H1 (cell line): ENCODE results near the gene RAI2. TPM values are rescaled to one million over a fixed set of nuclear protein-coding genes. Genes with fewer than 3 reads are reported as not detected.

ENCODE experiments used
- CTCF ChIA-PET: fragments of 300-600 bp; sonication (Branson Sonifier 250); formaldehyde crosslinking; loops from one replicate; lab custom pipeline; 2021; ENCODE audit not compliant: partially characterized antibody; lab: Charles Lee
- POLR2A ChIA-PET: fragments of 300-600 bp; sonication (Branson Sonifier 250); formaldehyde crosslinking; loops from one replicate; lab custom pipeline; 2021; ENCODE audit warnings: inconsistent platforms; ENCODE audit not compliant: partially characterized antibody; lab: Charles Lee
- DNase-seq, 2 experiments: peaks; one replicate each; pipeline versions ENCODE4 v3.0.0 to v3.0.0-alpha.2; 2010 to 2022; ENCODE audit warnings: low spot score in 2 of 2, low read depth in 1 of 2, mixed read lengths in 1 of 2
- FAIRE-seq: peaks from 2 replicates; lab custom pipeline; 2011; peaks lifted over from hg19 to GRCh38; lab: Jason Lieb, UNC
- H2AFZ ChIP-seq: 2 replicates; pipeline ENCODE4 v1.8.1; 2012; ENCODE audit warnings: low read length, inconsistent platforms
- H2AK5ac ChIP-seq: 2 replicates; pipeline ENCODE4 v1.6.1; 2013; ENCODE audit warnings: low read depth, low read length
- H2BK120ac ChIP-seq: replicated peaks from 2 replicates; pipeline ENCODE3; 2013; ENCODE audit warnings: low read depth, low read length, inconsistent platforms
- H2BK12ac ChIP-seq: 2 replicates; pipeline ENCODE4 v1.6.1; 2013; ENCODE audit warnings: low read depth, low read length
- H2BK15ac ChIP-seq: 2 replicates; pipeline ENCODE4 v1.6.1; 2013; ENCODE audit warnings: low read length
- H2BK20ac ChIP-seq: 2 replicates; pipeline ENCODE4 v1.6.1; 2013; ENCODE audit warnings: low read length
- H2BK5ac ChIP-seq: 2 replicates; pipeline ENCODE4 v1.6.1; 2013; ENCODE audit warnings: low read depth, low read length
- H3K14ac ChIP-seq: 2 replicates; pipeline ENCODE4 v1.6.1; 2013; ENCODE audit warnings: inconsistent platforms; ENCODE audit not compliant: insufficient read length
- H3K18ac ChIP-seq: 2 replicates; pipeline ENCODE4 v1.6.1; 2013; ENCODE audit warnings: low read length; ENCODE audit errors: extremely low read depth
- H3K23ac ChIP-seq: 2 replicates; pipeline ENCODE4 v1.6.1; 2013; ENCODE audit warnings: inconsistent platforms; ENCODE audit not compliant: insufficient read length
- H3K23me2 ChIP-seq: 2 replicates; pipeline ENCODE4 v1.6.1; 2013; ENCODE audit warnings: low read depth, low read length
- H3K27ac ChIP-seq: 2 replicates; pipeline ENCODE4 v1.6.1; 2011; ENCODE audit warnings: low read depth, low read length, inconsistent platforms
- H3K27me3 ChIP-seq, 4 experiments: replicated peaks in 1 of 4; 1 replicate in 1 of 4; 2 replicates in 3 of 4; pipeline versions ENCODE4 v1.6.1 to v1.8.1; 2011 to 2013; ENCODE audit warnings: low read length in 3 of 4, mild to moderate bottlenecking in 3 of 4, inconsistent platforms in 2 of 4, mixed read lengths in 2 of 4, moderate library complexity in 1 of 4; ENCODE audit not compliant: control insufficient read depth in 3 of 4, insufficient read depth in 3 of 4; ENCODE audit errors: extremely low read depth in 1 of 4
- H3K36me3 ChIP-seq, 4 experiments: 2 replicates each; pipeline versions ENCODE4 v1.6.1 to v1.8.1; 2011 to 2013; ENCODE audit warnings: mild to moderate bottlenecking in 4 of 4, low read length in 3 of 4, moderate library complexity in 2 of 4, control low read depth in 1 of 4, inconsistent platforms in 1 of 4; ENCODE audit not compliant: insufficient read depth in 4 of 4, control insufficient read depth in 2 of 4
- H3K4ac ChIP-seq: replicated peaks from 2 replicates; pipeline ENCODE3; 2013; ENCODE audit warnings: low read length, low read depth, mixed read lengths, inconsistent platforms; ENCODE audit not compliant: insufficient read length
- H3K4me1 ChIP-seq, 4 experiments: replicated peaks in 1 of 4; 1 replicate in 1 of 4; 2 replicates in 3 of 4; pipeline versions ENCODE4 v1.6.1 to v1.8.1; 2011 to 2013; ENCODE audit warnings: low read length in 3 of 4, inconsistent platforms in 2 of 4, mixed read lengths in 1 of 4; ENCODE audit not compliant: insufficient read depth in 4 of 4, control insufficient read depth in 3 of 4
- H3K4me2 ChIP-seq, 2 experiments: 2 replicates each; pipeline versions ENCODE4 v1.6.1 to v1.8.1; 2011 to 2013; ENCODE audit warnings: low read depth in 2 of 2, low read length in 2 of 2, control low read depth in 1 of 2, inconsistent platforms in 1 of 2, mild to moderate bottlenecking in 1 of 2; ENCODE audit not compliant: insufficient read depth in 1 of 2
- H3K4me3 ChIP-seq, 4 experiments: fragments of 200-600, 300-600 bp in 1 of 4; sonication (generic), shearing (Covaris generic), sonication (Bioruptor Twin) in 1 of 4; 2 replicates each; pipeline versions ENCODE4 v1.5.1 to v1.8.1; 2011 to 2016; ENCODE audit warnings: low read length in 4 of 4, low read depth in 3 of 4, control low read depth in 2 of 4, inconsistent platforms in 2 of 4, mild to moderate bottlenecking in 2 of 4, mixed read lengths in 1 of 4, moderate library complexity in 1 of 4; ENCODE audit not compliant: insufficient read depth in 2 of 4; ENCODE audit errors: extremely low read depth in 1 of 4
- H3K56ac ChIP-seq: replicated peaks from 2 replicates; pipeline ENCODE3; 2013; ENCODE audit warnings: low read depth, mild to moderate bottlenecking, mixed read lengths, low read length, inconsistent platforms; ENCODE audit not compliant: insufficient read length
- H3K79me1 ChIP-seq: 2 replicates; pipeline ENCODE4 v1.6.1; 2013; ENCODE audit warnings: low read depth, low read length, control low read depth
- H3K79me2 ChIP-seq, 2 experiments: 2 replicates each; pipeline versions ENCODE4 v1.6.1 to v1.8.1; 2012 to 2013; ENCODE audit warnings: low read length in 2 of 2, mild to moderate bottlenecking in 2 of 2, inconsistent platforms in 1 of 2; ENCODE audit not compliant: insufficient read depth in 2 of 2, control insufficient read depth in 1 of 2
- H3K9ac ChIP-seq, 4 experiments: replicated peaks in 1 of 4; 1 replicate in 1 of 4; 2 replicates in 3 of 4; pipeline versions ENCODE4 v1.6.1 to v1.8.1; 2011 to 2013; ENCODE audit warnings: low read depth in 3 of 4, low read length in 3 of 4, control low read depth in 2 of 4, mild to moderate bottlenecking in 2 of 4, moderate library complexity in 2 of 4, inconsistent platforms in 1 of 4; ENCODE audit errors: extremely low read depth in 1 of 4
- H3K9me3 ChIP-seq, 2 experiments: 2 replicates each; pipeline versions ENCODE4 v1.6.1 to v1.8.1; 2012 to 2013; ENCODE audit warnings: mild to moderate bottlenecking in 2 of 2, moderate library complexity in 2 of 2, control low read depth in 1 of 2, inconsistent platforms in 1 of 2, low read depth in 1 of 2, low read length in 1 of 2, mixed read lengths in 1 of 2; ENCODE audit not compliant: insufficient read depth in 2 of 2
- H4K20me1 ChIP-seq, 2 experiments: replicated peaks in 1 of 2; 2 replicates each; pipeline versions ENCODE3 to v1.8.1; 2011 to 2013; ENCODE audit warnings: inconsistent platforms in 2 of 2, low read length in 2 of 2, mild to moderate bottlenecking in 1 of 2; ENCODE audit not compliant: insufficient read depth in 2 of 2, control insufficient read depth in 1 of 2
- H4K5ac ChIP-seq: 2 replicates; pipeline ENCODE4 v1.6.1; 2013; ENCODE audit warnings: low read length, low read depth, mixed read lengths, inconsistent platforms; ENCODE audit not compliant: insufficient read length
- H4K8ac ChIP-seq: 2 replicates; pipeline ENCODE4 v1.8.0; 2013; ENCODE audit warnings: mild to moderate bottlenecking, moderate library complexity, low read length, inconsistent platforms; ENCODE audit not compliant: insufficient read depth; ENCODE audit errors: extremely low read depth
- H4K91ac ChIP-seq: replicated peaks from 2 replicates; pipeline ENCODE3; 2013; ENCODE audit warnings: low read length, mixed read lengths, inconsistent platforms; ENCODE audit not compliant: insufficient read length
- POU5F1 ChIP-seq: IDR thresholded peaks from 2 replicates; pipeline ENCODE4 v1.6.1; 2011; ENCODE audit warnings: low read depth, mild to moderate bottlenecking, low read length, moderate library complexity
- RAD21 ChIP-seq, 2 experiments: IDR thresholded peaks in 1 of 2; conservative IDR thresholded peaks in 1 of 2; 2 replicates each; pipeline ENCODE4 v1.6.1; 2011; ENCODE audit warnings: low read depth in 2 of 2, low read length in 2 of 2, improper control_type of control experiment in 1 of 2, inconsistent platforms in 1 of 2, mild to moderate bottlenecking in 1 of 2, moderate library complexity in 1 of 2
- TEAD4 ChIP-seq: IDR thresholded peaks from 2 replicates; pipeline ENCODE4 v1.6.1; 2012; ENCODE audit warnings: low read depth, low read length, inconsistent platforms, mixed read lengths
- WGBS, 2 experiments: shearing (Covaris generic) in 1 of 2; methylation state at CpG; one replicate each; pipeline versions ENCODE4 v1.1.6 to v1.1.7; 2013 to 2015; ENCODE audit warnings: low lambda C conversion rate in 2 of 2, mixed read lengths in 2 of 2, inconsistent platforms in 1 of 2, low coverage in 1 of 2, missing lambda C conversion rate in 1 of 2; ENCODE audit not compliant: insufficient replicate concordance in 2 of 2, insufficient coverage in 1 of 2, insufficient read length in 1 of 2; ENCODE audit errors: extremely low coverage in 1 of 2, missing lambda C conversion rate in 1 of 2; 5-methylcytosine and 5-hydroxymethylcytosine counted together
- polyA plus RNA-seq, 7 experiments: library from polyadenylated mRNA; depleted of rRNA in 3 of 7; stranded (reverse) in 5 of 7; unstranded in 2 of 7; fragments of >200 nt in 5 of 7; fragments of 200-250 nt in 2 of 7; gene quantifications; 1 replicate in 5 of 7; 2 replicates in 1 of 7; 4 replicates in 1 of 7; pipeline versions ENCODE4 v1.2.1 to v1.2.3, GENCODE V29; 2011 to 2013; ENCODE audit warnings: missing spikeins in 2 of 7, mixed read lengths in 2 of 7
- total RNA-seq: library from RNA; stranded (reverse); fragmentation: NEBNext Ultra II Directional; extraction: Animal tissue kit (Norgen Biotek cat#: 25700); gene quantifications from 2 replicates; pipeline ENCODE4 v1.2.1, GENCODE V29; 2021
- TF ChIP-seq, protein P1 (sequence below), 3 experiments: IDR thresholded peaks; 1 replicate in 2 of 3; 2 replicates in 1 of 3; pipeline versions ENCODE4 v1.5.1 to v1.6.1; 2011; ENCODE audit warnings: low read length in 3 of 3, mild to moderate bottlenecking in 3 of 3, inconsistent platforms in 2 of 3, low read depth in 1 of 3, moderate library complexity in 1 of 3; ENCODE audit not compliant: insufficient read depth in 1 of 3; ENCODE audit errors: control extremely low read depth in 1 of 3

RAI2 gene
- total and polyA plus RNA-seq, 2 of the 8 experiments (the other 6 are each of a cell fraction or from before 2014, with no cell fraction given): 0.60 to 2.0 TPM

DNA sequence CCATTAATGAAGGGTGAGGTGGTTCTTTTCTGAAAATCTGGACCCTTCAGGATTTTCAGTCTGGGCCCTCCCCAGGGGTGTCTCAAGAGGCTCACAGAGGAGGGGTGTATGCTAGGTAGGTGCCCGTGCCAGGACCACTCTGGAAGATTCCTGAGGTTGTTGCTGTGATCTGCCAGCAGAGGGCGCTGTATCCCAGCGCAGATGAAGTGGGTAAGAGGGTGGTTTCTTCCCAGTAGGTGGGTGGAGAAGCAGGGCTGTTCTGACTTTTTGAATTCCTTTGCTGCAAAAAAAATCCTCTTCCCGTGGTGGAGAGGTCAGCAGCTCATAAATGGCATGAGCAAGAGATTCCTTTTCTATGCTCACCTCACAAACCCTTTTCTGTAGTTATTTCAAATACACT lies 72.7 kb downstream of the RAI2 start:
- H3K18ac ChIP-seq: no peak overlapping the region; the same call in 1 of the 2 replicates
- H4K20me1 ChIP-seq: no peaks in the 10 kb centered on the region
- peaks cover 0 to 3% (median 0%) of the 10 kb centered on the region in 4 experiments; a peak in 1 of 7 replicates for H3K4me1 ChIP-seq
- no peak overlapping the region for H2BK12ac ChIP-seq
- no peak overlapping the region for H3K14ac ChIP-seq
- peak; percentile 19 to 55 for DNase-seq
- peaks cover 0 to 3% of the 10 kb centered on the region in 2 experiments; a peak in 1 of 4 replicates for H3K9me3 ChIP-seq
- 6% methylated on average over 4 of the region's 4 CpGs; no CpG with 5 or more reads in 1 of the 2 experiments for WGBS, 2 experiments
- H3K56ac ChIP-seq: no peak overlapping the region
- ChIA-PET POLR2A (no interaction called here), CTCF (interaction anchor here (0.9 to 2.4 kb wide), 17 partner anchors 9 to 456 kb away, joined by 3 to 11 read pairs (median 4); no protein-coding TSS in a partner anchor)
- no peak overlapping the region for H3K9ac ChIP-seq
- H2BK120ac ChIP-seq: no peak overlapping the region
- no peak overlapping the region for H2BK5ac ChIP-seq
- no peaks in the 10 kb centered on the region for H3K79me2 ChIP-seq
- TF ChIP-seq POU5F1 (no peak), RAD21 (IDR thresholded peaks at IDR 0.05 in 1 of 2, conservative IDR thresholded peaks at IDR 0.05 in 1 of 2; ENCODE audit: low read depth in 2 of 2, low read length in 2 of 2) (peak; percentile 72 to 76), TEAD4 (peak; percentile 72; the same call in 1 of the 2 replicates)
- TF ChIP-seq, protein P1, sequence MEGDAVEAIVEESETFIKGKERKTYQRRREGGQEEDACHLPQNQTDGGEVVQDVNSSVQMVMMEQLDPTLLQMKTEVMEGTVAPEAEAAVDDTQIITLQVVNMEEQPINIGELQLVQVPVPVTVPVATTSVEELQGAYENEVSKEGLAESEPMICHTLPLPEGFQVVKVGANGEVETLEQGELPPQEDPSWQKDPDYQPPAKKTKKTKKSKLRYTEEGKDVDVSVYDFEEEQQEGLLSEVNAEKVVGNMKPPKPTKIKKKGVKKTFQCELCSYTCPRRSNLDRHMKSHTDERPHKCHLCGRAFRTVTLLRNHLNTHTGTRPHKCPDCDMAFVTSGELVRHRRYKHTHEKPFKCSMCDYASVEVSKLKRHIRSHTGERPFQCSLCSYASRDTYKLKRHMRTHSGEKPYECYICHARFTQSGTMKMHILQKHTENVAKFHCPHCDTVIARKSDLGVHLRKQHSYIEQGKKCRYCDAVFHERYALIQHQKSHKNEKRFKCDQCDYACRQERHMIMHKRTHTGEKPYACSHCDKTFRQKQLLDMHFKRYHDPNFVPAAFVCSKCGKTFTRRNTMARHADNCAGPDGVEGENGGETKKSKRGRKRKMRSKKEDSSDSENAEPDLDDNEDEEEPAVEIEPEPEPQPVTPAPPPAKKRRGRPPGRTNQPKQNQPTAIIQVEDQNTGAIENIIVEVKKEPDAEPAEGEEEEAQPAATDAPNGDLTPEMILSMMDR (IDR thresholded peaks at IDR 0.05; ENCODE audit: control extremely low read depth in 1 of 3, insufficient read depth in 1 of 3, low read depth in 1 of 3, low read length in 3 of 3): peak; percentile 64 to 76 (median 70)
- H3K4me3 ChIP-seq: no peak overlapping the region
- no peak overlapping the region for H3K27ac ChIP-seq
- no peak overlapping the region for H4K91ac ChIP-seq
- H3K79me1 ChIP-seq: no peaks in the 10 kb centered on the region
- FAIRE-seq: no peak
- H3K27me3 ChIP-seq: no peaks in the 10 kb centered on the region
- no peak overlapping the region for H2BK20ac ChIP-seq
- no peak overlapping the region for H3K4ac ChIP-seq
- H2AFZ ChIP-seq: no peak overlapping the region
- no peak overlapping the region for H4K5ac ChIP-seq
- no peaks in the 10 kb centered on the region for H3K36me3 ChIP-seq
- H3K23me2 ChIP-seq: no peaks in the 10 kb centered on the region
- no peak overlapping the region for H4K8ac ChIP-seq
- H3K23ac ChIP-seq: no peak overlapping the region
- H2BK15ac ChIP-seq: no peak overlapping the region
- no peak overlapping the region for H2AK5ac ChIP-seq
- no peak overlapping the region for H3K4me2 ChIP-seq
